Sigmoid colon (tissue), 7 donors: Measurements from ENCODE around the gene NFKBIZ. TPM values are rescaled to one million over a fixed set of nuclear protein-coding genes. Genes with fewer than 3 reads are reported as not detected.

Source experiments
- DNase-seq: peaks from one replicate; pipeline ENCODE4 v3.0.0-alpha.2; 2019
- H3K27ac ChIP-seq, 4 donors: fragments of 200-600 bp; sonication (generic); one replicate each; pipeline ENCODE4 v1.5.1; 2016 to 2019; ENCODE audit warnings: mild to moderate bottlenecking in 1 of 4
- H3K27me3 ChIP-seq, 3 donors: fragments of 200-600 bp; sonication (generic); one replicate each; pipeline ENCODE4 v1.5.1; 2019; ENCODE audit warnings: mild to moderate bottlenecking in 1 of 3
- H3K36me3 ChIP-seq, 4 donors: fragments of 200-600 bp; sonication (generic); one replicate each; pipeline ENCODE4 v1.5.1; 2016 to 2019
- H3K4me1 ChIP-seq, 4 donors: fragments of 200-600 bp; sonication (generic); one replicate each; pipeline ENCODE4 v1.5.1; 2017 to 2019
- H3K4me3 ChIP-seq, 4 donors: fragments of 200-600 bp; sonication (generic); one replicate each; pipeline ENCODE4 v1.5.1; 2017 to 2019; ENCODE audit warnings: mild to moderate bottlenecking in 2 of 4, moderate library complexity in 1 of 4
- H3K9me3 ChIP-seq, 4 donors: fragments of 200-600 bp in 3 of 4; sonication (generic) in 3 of 4; one replicate each; pipeline versions ENCODE4 v1.5.1 to v1.6.1; 2013 to 2019
- CTCF ChIP-seq, 4 experiments: fragments of 450-650 bp in 3 of 4; fragments of 200-600 bp in 1 of 4; IDR thresholded peaks; one replicate each; pipeline ENCODE4 v1.5.1; 2016 to 2019; ENCODE audit warnings: antibody characterized with exemption in 4 of 4, mild to moderate bottlenecking in 3 of 4, moderate library complexity in 2 of 4
- EP300 ChIP-seq, 4 donors: sonication (generic); formaldehyde crosslinking; IDR thresholded peaks; one replicate each; pipeline ENCODE4 v1.6.1; 2017; ENCODE audit warnings: antibody characterized with exemption in 4 of 4
- POLR2A ChIP-seq, 2 donors: fragments of 450-650 bp; IDR thresholded peaks; one replicate each; pipeline ENCODE4 v1.6.1; 2016; ENCODE audit warnings: antibody characterized with exemption in 2 of 2, mild to moderate bottlenecking in 2 of 2, moderate library complexity in 2 of 2
- POLR2AphosphoS5 ChIP-seq, 4 donors: sonication (generic); formaldehyde crosslinking; IDR thresholded peaks; one replicate each; pipeline ENCODE4 v1.6.1; 2017; ENCODE audit warnings: antibody characterized with exemption in 4 of 4
- WGBS, 2 donors: extraction: QIAGEN DNeasy Blood & Tissue Kit; methylation state at CpG; one replicate each; pipeline ENCODE4 v1.1.7; 2013; 5-methylcytosine and 5-hydroxymethylcytosine counted together
- intact Hi-C: fragments of 100-400 bp; cut with DNase I; formaldehyde crosslinking; loops from one replicate; pipeline ENCODE4 v1.15.1; 2023
- polyA plus RNA-seq, 3 donors: library from polyadenylated mRNA; stranded (reverse); fragments of 200-250 nt; gene quantifications; one replicate each; pipeline ENCODE4 v1.2.3, GENCODE V29; 2013
- total RNA-seq, 4 donors: library from RNA; depleted of rRNA; stranded (reverse); fragments of >200 nt; gene quantifications; one replicate each; pipeline ENCODE4 v1.1.0, GENCODE V29; 2016
- donor health status: healthy with polysubstance abuse.
- donor health status: Bipolar disorder and iron deficiency.
- donor health status: healthy.

Gene NFKBIZ
- total and polyA plus RNA-seq, 7 donors, result 4.2 to 121 (median 55.0) TPM

DNA sequence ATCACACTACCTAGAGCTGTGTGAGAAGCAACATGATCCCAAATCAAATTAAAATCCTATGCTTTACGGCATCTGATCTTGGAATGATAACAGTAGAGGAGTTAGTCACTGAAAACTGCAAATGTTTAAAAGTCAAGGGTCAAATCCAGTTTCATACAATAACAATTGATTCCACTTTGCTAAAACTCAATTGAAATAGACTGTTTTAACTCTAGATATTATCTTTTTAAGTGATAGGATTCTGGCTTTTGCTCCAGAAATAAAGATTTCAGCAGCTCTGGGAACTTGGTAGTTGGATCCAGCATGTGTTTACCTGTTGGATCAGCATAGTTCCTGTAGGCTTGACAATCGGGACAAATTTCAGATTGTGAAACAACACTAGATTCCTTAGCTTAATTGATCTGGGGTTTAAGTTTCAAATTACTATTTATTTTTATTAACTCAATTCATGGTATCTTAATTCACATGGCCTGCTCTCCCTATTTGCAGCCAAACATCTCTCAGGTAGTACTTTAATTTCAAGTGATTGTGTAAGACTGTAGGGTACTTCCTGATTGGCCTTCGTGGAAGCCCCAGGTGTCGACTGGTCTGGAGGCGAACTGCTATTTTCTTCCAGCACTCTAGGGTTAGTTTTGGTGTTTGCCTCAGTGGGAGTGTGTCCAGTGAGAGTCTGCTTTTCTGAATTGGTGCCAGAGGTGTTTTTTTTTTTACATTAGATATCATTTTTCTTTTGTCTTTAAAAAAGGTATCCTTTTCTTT lies 16.6 kb downstream of the NFKBIZ start:
- Histone ChIP-seq H3K27me3 (no peaks in the 10 kb centered on the region), H3K4me3 (no peak overlapping the region), H3K9me3 (no peaks in the 10 kb centered on the region), H3K4me1 (no peaks in the 10 kb centered on the region), H3K36me3 (peaks cover 0 to 13% (median 2%) of the 10 kb centered on the region in 4 donors), H3K27ac (no peak overlapping the region)
- 26 to 55% methylated on average over 5 of the region's 5 CpGs for WGBS, 2 donors
- intact Hi-C loops, result no loop called here
- TF ChIP-seq POLR2AphosphoS5 (IDR thresholded peaks at IDR 0.05) (no peak), CTCF (IDR thresholded peaks at IDR 0.05) (no peak), POLR2A (IDR thresholded peaks at IDR 0.05) (no peak), EP300 (IDR thresholded peaks at IDR 0.05) (no peak)
- no peak for DNase-seq

DNA sequence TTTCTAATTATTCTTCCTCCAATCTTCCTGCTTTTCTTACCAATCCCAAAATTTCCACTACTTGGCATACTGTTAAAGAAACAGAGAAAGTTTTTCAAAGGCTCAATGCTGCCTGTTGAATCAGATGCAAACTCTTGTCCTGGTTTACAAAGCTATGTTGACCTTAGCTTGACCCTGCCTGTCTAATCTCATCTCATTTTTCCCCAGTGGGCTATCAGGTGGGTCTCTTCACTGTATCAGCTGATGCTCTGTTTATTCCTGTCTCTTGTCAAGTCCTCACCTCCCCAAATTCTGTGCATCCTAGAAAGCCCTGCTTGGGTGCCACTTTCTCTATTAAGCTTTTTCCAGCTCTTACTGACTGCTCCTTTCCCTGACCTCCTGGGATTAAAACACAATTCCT lies 18.2 kb downstream of the NFKBIZ start:
- no peaks in the 10 kb centered on the region for H3K27me3 ChIP-seq
- intact Hi-C loops, result no loop called here
- TF ChIP-seq EP300 (IDR thresholded peaks at IDR 0.05) (no peak), POLR2AphosphoS5 (IDR thresholded peaks at IDR 0.05) (no peak), POLR2A (IDR thresholded peaks at IDR 0.05) (no peak), CTCF (IDR thresholded peaks at IDR 0.05) (no peak)
- H3K4me3 ChIP-seq, result no peak overlapping the region
- DNase-seq, result no peak
- no peaks in the 10 kb centered on the region for H3K9me3 ChIP-seq
- no peaks in the 10 kb centered on the region for H3K36me3 ChIP-seq
- H3K4me1 ChIP-seq, result no peaks in the 10 kb centered on the region
- H3K27ac ChIP-seq, result no peak overlapping the region

GRCh38 chr3:101867996-101868395 lies 18.7 kb downstream of the NFKBIZ start:
- 92 to 94% methylated on average over 2 of the region's 2 CpGs for WGBS, 2 donors
- TF ChIP-seq POLR2A (IDR thresholded peaks at IDR 0.05), result no peak
- Histone ChIP-seq H3K4me3 (no peak overlapping the region), H3K4me1 (no peaks in the 10 kb centered on the region), H3K27ac (no peak overlapping the region), H3K36me3 (no peaks in the 10 kb centered on the region), H3K9me3 (no peaks in the 10 kb centered on the region), H3K27me3 (no peaks in the 10 kb centered on the region)
- no peak for DNase-seq
- intact Hi-C loops, result no loop called here

GRCh38 chr3:101868534-101869464 lies 19.5 kb downstream of the NFKBIZ start:
- TF ChIP-seq CTCF (IDR thresholded peaks at IDR 0.05), result no peak
- WGBS, 2 donors, result 64 to 86% methylated on average over 12 of the region's 12 CpGs
- no peaks in the 10 kb centered on the region for H3K9me3 ChIP-seq
- no peaks in the 10 kb centered on the region for H3K36me3 ChIP-seq
- no peak overlapping the region for H3K4me3 ChIP-seq
- intact Hi-C loops, result no loop called here
- H3K4me1 ChIP-seq, result no peaks in the 10 kb centered on the region
- DNase-seq, result no peak
- H3K27me3 ChIP-seq, result no peaks in the 10 kb centered on the region
- H3K27ac ChIP-seq, result no peak overlapping the region

GRCh38 chr3:101870138-101870537 lies 20.8 kb downstream of the NFKBIZ start:
- Histone ChIP-seq H3K9me3 (no peaks in the 10 kb centered on the region), H3K27me3 (no peaks in the 10 kb centered on the region), H3K27ac (no peak overlapping the region), H3K36me3 (no peaks in the 10 kb centered on the region), H3K4me3 (no peak overlapping the region), H3K4me1 (no peaks in the 10 kb centered on the region)
- intact Hi-C loops, result no loop called here
- 94 to 97% methylated on average over 5 of the region's 5 CpGs for WGBS, 2 donors
- TF ChIP-seq POLR2A (IDR thresholded peaks at IDR 0.05) (no peak), CTCF (IDR thresholded peaks at IDR 0.05) (no peak), EP300 (IDR thresholded peaks at IDR 0.05) (no peak), POLR2AphosphoS5 (IDR thresholded peaks at IDR 0.05) (no peak)
- DNase-seq, result no peak
